Measurements from ENCODE around the gene KLF15.

DNA sequence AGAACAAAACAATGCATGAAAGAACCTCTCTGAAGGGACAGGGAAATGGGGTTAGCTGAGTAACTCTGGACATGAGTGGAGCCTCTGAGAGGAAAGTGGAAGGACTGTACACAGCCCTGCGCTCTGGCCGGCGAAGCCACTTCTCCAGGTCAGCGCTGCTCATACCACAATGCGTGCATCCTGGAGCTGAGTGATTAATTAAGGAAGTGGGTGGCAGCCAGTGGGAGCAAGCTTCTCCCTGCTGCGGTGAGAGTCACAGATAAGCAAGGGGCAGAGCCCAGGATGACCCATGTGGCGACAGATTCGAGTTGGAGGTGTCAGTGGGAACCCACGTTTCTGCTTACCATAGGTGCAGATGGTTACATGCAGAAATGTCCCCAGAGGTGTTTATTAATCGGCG is 48.0 kb downstream of the KLF15 start:
- TF ChIP-seq TAF1 (IDR thresholded peaks at IDR 0.05; ENCODE audit: borderline replicate concordance, low read depth, low read length) (no peak), POLR2AphosphoS5 (IDR thresholded peaks at IDR 0.05; ENCODE audit: low read depth, low read length) (no peak)
